GM12865 (cell line): ENCODE results near the gene TWNK.

Experiments used
- DNase-seq: peaks from one replicate; pipeline ENCODE4 v3.0.0; 2010; ENCODE audit warnings: low read depth
- H3K4me3 ChIP-seq: 2 replicates; pipeline ENCODE4 v1.5.1; 2011; ENCODE audit warnings: mild to moderate bottlenecking, low read depth, low read length, control low read depth
- CTCF ChIP-seq: IDR thresholded peaks from 2 replicates; pipeline ENCODE4 v1.5.1; 2011; ENCODE audit warnings: low read length, control low read depth, low read depth, inconsistent platforms; ENCODE audit not compliant: insufficient read depth; ENCODE audit errors: missing control alignments

The TWNK gene

GRCh38 chr10:101005869-101006567 lies 18.7 kb downstream of the TWNK start:
- no peak for DNase-seq
- TF ChIP-seq CTCF, result no peak

GRCh38 chr10:101006593-101007098 lies 19.3 kb downstream of the TWNK start:
- no peak for DNase-seq
- no peak for TF ChIP-seq CTCF
- no peak overlapping the region for H3K4me3 ChIP-seq

More at GRCh38 chr10:101005869-101006567, 18.7 kb downstream of the TWNK start:
- no peak overlapping the region for H3K4me3 ChIP-seq

GRCh38 chr10:101007099-101007711 lies 19.9 kb downstream of the TWNK start:
- no peak for DNase-seq
- no peak for TF ChIP-seq CTCF
- H3K4me3 ChIP-seq, result no peak overlapping the region

- TF ChIP-seq CTCF, result no peak
- H3K4me3 ChIP-seq, result no peak overlapping the region
Measured at GRCh38 chr10:101007915-101008822, 20.8 kb downstream of the TWNK start.

GRCh38 chr10:101008823-101009423 lies 21.6 kb downstream of the TWNK start:
- no peak for TF ChIP-seq CTCF
- no peak for DNase-seq
- H3K4me3 ChIP-seq, result no peak overlapping the region

More at GRCh38 chr10:101007915-101008822, 20.8 kb downstream of the TWNK start:
- no peak for DNase-seq

GRCh38 chr10:101010329-101010728 lies 23.0 kb downstream of the TWNK start:
- DNase-seq, result no peak
- H3K4me3 ChIP-seq, result no peak overlapping the region
- TF ChIP-seq CTCF, result no peak
